HG02571 (cell line): ENCODE results near the gene DPP6.

Experiments used
- ATAC-seq: cut with Tn5 transposase; IDR thresholded peaks from one replicate; pipeline ENCODE4 v1.9.1; 2021; ENCODE audit warnings: mild to moderate bottlenecking, moderate library complexity; ENCODE audit not compliant: unreplicated experiment

The DPP6 gene

GRCh38 chr7:154898973-154899855 lies 847.0 kb downstream of the DPP6 start:
- no peak for ATAC-seq

- no peak for ATAC-seq
Measured at GRCh38 chr7:154899862-154900261, 847.7 kb downstream of the DPP6 start.

- no peak for ATAC-seq
Measured at GRCh38 chr7:154902600-154903082, 850.4 kb downstream of the DPP6 start.

GRCh38 chr7:154903083-154903731 lies 851.0 kb downstream of the DPP6 start:
- no peak for ATAC-seq

- ATAC-seq = no peak
Measured at GRCh38 chr7:154905146-154905545, 852.9 kb downstream of the DPP6 start.

GRCh38 chr7:154905615-154906014 lies 853.4 kb downstream of the DPP6 start:
- ATAC-seq = no peak

GRCh38 chr7:154906201-154906600 lies 854.0 kb downstream of the DPP6 start:
- ATAC-seq = no peak

GRCh38 chr7:154906736-154907355 lies 854.6 kb downstream of the DPP6 start:
- no peak for ATAC-seq

- no peak for ATAC-seq
Measured at GRCh38 chr7:154907651-154908620, 855.7 kb downstream of the DPP6 start.

GRCh38 chr7:154909241-154910105 lies 857.3 kb downstream of the DPP6 start:
- ATAC-seq = no peak

GRCh38 chr7:154910125-154910524 lies 857.9 kb downstream of the DPP6 start:
- no peak for ATAC-seq

- no peak for ATAC-seq
Measured at GRCh38 chr7:154910977-154911376, 858.8 kb downstream of the DPP6 start.

- ATAC-seq = no peak
Measured at GRCh38 chr7:154911411-154911810, 859.2 kb downstream of the DPP6 start.

- ATAC-seq = no peak
Measured at GRCh38 chr7:154911862-154912455, 859.8 kb downstream of the DPP6 start.

- no peak for ATAC-seq
Measured at GRCh38 chr7:154912871-154913637, 860.9 kb downstream of the DPP6 start.

GRCh38 chr7:154913638-154914307 lies 861.6 kb downstream of the DPP6 start:
- ATAC-seq = peak; percentile 98

- ATAC-seq = no peak
Measured at GRCh38 chr7:154914308-154914995, 862.3 kb downstream of the DPP6 start.
